ENCODE data around the gene OR14K1.
"Not testable (repeated sequence)": the region's sequence is repeated elsewhere in the genome, so short reads cannot be mapped to it uniquely, and the experiment has no call there.

Gene OR14K1

GRCh38 chr1:247738315-247738714 is at the start of gene OR14K1:
OR14K1 (plus strand) TSS chr1:247738615; CDS start chr1:247738615, 0 bp downstream.
- Histone ChIP-seq H3K9ac (ENCODE audit: low read length) (no peak within 1 kb of the TSS), H3K4me1 (ENCODE audit: control insufficient read depth, low read depth, low read length) (no peaks in the 10 kb centered on the region), H3K9me3 (ENCODE audit: control insufficient read depth, low read depth, low read length) (peaks cover 10% of the 10 kb centered on the region), H3K27ac (ENCODE audit: low read length) (no peak within 1 kb of the TSS), H3K36me3 (ENCODE audit: control insufficient read depth, low read depth, low read length) (no peaks in the 10 kb centered on the region), H3K4me3 (ENCODE audit: low read length) (no peak within 1 kb of the TSS), H3K27me3 (ENCODE audit: control insufficient read depth, insufficient read depth, low read length) (no peaks in the 10 kb centered on the region)

GRCh38 chr1:247701338-247701737 is 37.1 kb upstream of the OR14K1 start:
- H3K9me3 ChIP-seq (ENCODE audit: control insufficient read depth, low read depth, low read length): peaks cover 13% of the 10 kb centered on the region
- no peaks in the 10 kb centered on the region for H3K36me3 ChIP-seq (ENCODE audit: control insufficient read depth, low read depth, low read length)
- no peak overlapping the region for H3K9ac ChIP-seq (ENCODE audit: low read length)
- H3K4me3 ChIP-seq (ENCODE audit: low read length): no peak overlapping the region
- H3K27ac ChIP-seq (ENCODE audit: low read length): no peak overlapping the region
- H3K4me1 ChIP-seq (ENCODE audit: control insufficient read depth, low read depth, low read length): no peaks in the 10 kb centered on the region
- no peaks in the 10 kb centered on the region for H3K27me3 ChIP-seq (ENCODE audit: control insufficient read depth, insufficient read depth, low read length)

GRCh38 chr1:247710681-247711080 is 27.7 kb upstream of the OR14K1 start:
- not testable (repeated sequence) for H3K4me1 ChIP-seq (ENCODE audit: control insufficient read depth, low read depth, low read length); H3K27me3 ChIP-seq (ENCODE audit: control insufficient read depth, insufficient read depth, low read length); H3K4me3 ChIP-seq (ENCODE audit: low read length); H3K9ac ChIP-seq (ENCODE audit: low read length); H3K27ac ChIP-seq (ENCODE audit: low read length); H3K36me3 ChIP-seq (ENCODE audit: control insufficient read depth, low read depth, low read length)
- H3K9me3 ChIP-seq (ENCODE audit: control insufficient read depth, low read depth, low read length): peaks cover 11% of the 10 kb centered on the region

GRCh38 chr1:247713753-247714152 is 24.7 kb upstream of the OR14K1 start:
- Histone ChIP-seq H3K27ac (ENCODE audit: low read length) (no peak overlapping the region), H3K4me3 (ENCODE audit: low read length) (no peak overlapping the region), H3K4me1 (ENCODE audit: control insufficient read depth, low read depth, low read length) (no peaks in the 10 kb centered on the region), H3K9me3 (ENCODE audit: control insufficient read depth, low read depth, low read length) (peaks cover 7% of the 10 kb centered on the region), H3K9ac (ENCODE audit: low read length) (no peak overlapping the region), H3K27me3 (ENCODE audit: control insufficient read depth, insufficient read depth, low read length) (no peaks in the 10 kb centered on the region), H3K36me3 (ENCODE audit: control insufficient read depth, low read depth, low read length) (no peaks in the 10 kb centered on the region)

- Histone ChIP-seq H3K4me1 (ENCODE audit: control insufficient read depth, low read depth, low read length) (no peaks in the 10 kb centered on the region), H3K36me3 (ENCODE audit: control insufficient read depth, low read depth, low read length) (no peaks in the 10 kb centered on the region), H3K27me3 (ENCODE audit: control insufficient read depth, insufficient read depth, low read length) (no peaks in the 10 kb centered on the region), H3K9ac (ENCODE audit: low read length) (no peak within 1 kb of the TSS), H3K4me3 (ENCODE audit: low read length) (no peak within 1 kb of the TSS), H3K9me3 (ENCODE audit: control insufficient read depth, low read depth, low read length) (peaks cover 13% of the 10 kb centered on the region), H3K27ac (ENCODE audit: low read length) (no peak within 1 kb of the TSS)
Measured at GRCh38 chr1:247716546-247716945, 21.9 kb upstream of the OR14K1 start, which contains the start of gene OR6F1. OR6F1 (minus strand) TSS chr1:247716646; CDS start chr1:247712755, 3,891 bp downstream.

- H3K4me3 ChIP-seq (ENCODE audit: low read length): no peak overlapping the region
- H3K27me3 ChIP-seq (ENCODE audit: control insufficient read depth, insufficient read depth, low read length): no peaks in the 10 kb centered on the region
- no peak overlapping the region for H3K27ac ChIP-seq (ENCODE audit: low read length)
- H3K36me3 ChIP-seq (ENCODE audit: control insufficient read depth, low read depth, low read length): no peaks in the 10 kb centered on the region
- H3K4me1 ChIP-seq (ENCODE audit: control insufficient read depth, low read depth, low read length): no peaks in the 10 kb centered on the region
- H3K9ac ChIP-seq (ENCODE audit: low read length): no peak overlapping the region
- H3K9me3 ChIP-seq (ENCODE audit: control insufficient read depth, low read depth, low read length): peaks cover 16% of the 10 kb centered on the region
Measured at GRCh38 chr1:247721222-247721621, 17.2 kb upstream of the OR14K1 start.

- no peak overlapping the region for H3K27ac ChIP-seq (ENCODE audit: low read length)
- no peaks in the 10 kb centered on the region for H3K27me3 ChIP-seq (ENCODE audit: control insufficient read depth, insufficient read depth, low read length)
- peaks cover 4% of the 10 kb centered on the region for H3K9me3 ChIP-seq (ENCODE audit: control insufficient read depth, low read depth, low read length)
- no peak overlapping the region for H3K9ac ChIP-seq (ENCODE audit: low read length)
- H3K4me1 ChIP-seq (ENCODE audit: control insufficient read depth, low read depth, low read length): no peaks in the 10 kb centered on the region
- H3K4me3 ChIP-seq (ENCODE audit: low read length): no peak overlapping the region
- no peaks in the 10 kb centered on the region for H3K36me3 ChIP-seq (ENCODE audit: control insufficient read depth, low read depth, low read length)
Measured at GRCh38 chr1:247740721-247741120, 2.3 kb downstream of the OR14K1 start.

- Histone ChIP-seq H3K4me1 (ENCODE audit: control insufficient read depth, low read depth, low read length) (no peaks in the 10 kb centered on the region), H3K9ac (ENCODE audit: low read length) (no peak overlapping the region), H3K9me3 (ENCODE audit: control insufficient read depth, low read depth, low read length) (peaks cover 5% of the 10 kb centered on the region), H3K4me3 (ENCODE audit: low read length) (no peak overlapping the region), H3K36me3 (ENCODE audit: control insufficient read depth, low read depth, low read length) (no peaks in the 10 kb centered on the region), H3K27ac (ENCODE audit: low read length) (no peak overlapping the region), H3K27me3 (ENCODE audit: control insufficient read depth, insufficient read depth, low read length) (no peaks in the 10 kb centered on the region)
Measured at GRCh38 chr1:247741756-247742155, 3.3 kb downstream of the OR14K1 start.

GRCh38 chr1:247742215-247742760 is 3.9 kb downstream of the OR14K1 start:
- H3K9ac ChIP-seq (ENCODE audit: low read length); H3K4me1 ChIP-seq (ENCODE audit: control insufficient read depth, low read depth, low read length); H3K4me3 ChIP-seq (ENCODE audit: low read length); H3K27me3 ChIP-seq (ENCODE audit: control insufficient read depth, insufficient read depth, low read length); H3K9me3 ChIP-seq (ENCODE audit: control insufficient read depth, low read depth, low read length); H3K36me3 ChIP-seq (ENCODE audit: control insufficient read depth, low read depth, low read length); H3K27ac ChIP-seq (ENCODE audit: low read length): not testable (repeated sequence)

GRCh38 chr1:247746391-247746935 is 8.0 kb downstream of the OR14K1 start:
- Histone ChIP-seq H3K27ac (ENCODE audit: low read length) (no peak overlapping the region), H3K4me3 (ENCODE audit: low read length) (no peak overlapping the region), H3K4me1 (ENCODE audit: control insufficient read depth, low read depth, low read length) (no peaks in the 10 kb centered on the region), H3K27me3 (ENCODE audit: control insufficient read depth, insufficient read depth, low read length) (no peaks in the 10 kb centered on the region), H3K9me3 (ENCODE audit: control insufficient read depth, low read depth, low read length) (peaks cover 16% of the 10 kb centered on the region), H3K36me3 (ENCODE audit: control insufficient read depth, low read depth, low read length) (no peaks in the 10 kb centered on the region), H3K9ac (ENCODE audit: low read length) (no peak overlapping the region)

- Histone ChIP-seq H3K4me1 (ENCODE audit: control insufficient read depth, low read depth, low read length) (no peaks in the 10 kb centered on the region), H3K9ac (ENCODE audit: low read length) (no peak overlapping the region), H3K27me3 (ENCODE audit: control insufficient read depth, insufficient read depth, low read length) (no peaks in the 10 kb centered on the region), H3K27ac (ENCODE audit: low read length) (no peak overlapping the region), H3K36me3 (ENCODE audit: control insufficient read depth, low read depth, low read length) (no peaks in the 10 kb centered on the region), H3K4me3 (ENCODE audit: low read length) (no peak overlapping the region), H3K9me3 (ENCODE audit: control insufficient read depth, low read depth, low read length) (peaks cover 16% of the 10 kb centered on the region)
Measured at GRCh38 chr1:247747616-247748015, 9.2 kb downstream of the OR14K1 start.

- no peak within 1 kb of the TSS for H3K9ac ChIP-seq (ENCODE audit: low read length)
- H3K9me3 ChIP-seq (ENCODE audit: control insufficient read depth, low read depth, low read length): peaks cover 16% of the 10 kb centered on the region
- H3K4me3 ChIP-seq (ENCODE audit: low read length): no peak within 1 kb of the TSS
- H3K36me3 ChIP-seq (ENCODE audit: control insufficient read depth, low read depth, low read length): no peaks in the 10 kb centered on the region
- H3K4me1 ChIP-seq (ENCODE audit: control insufficient read depth, low read depth, low read length): no peaks in the 10 kb centered on the region
- H3K27me3 ChIP-seq (ENCODE audit: control insufficient read depth, insufficient read depth, low read length): no peaks in the 10 kb centered on the region
- H3K27ac ChIP-seq (ENCODE audit: low read length): no peak within 1 kb of the TSS
Measured at GRCh38 chr1:247748041-247748440, 9.6 kb downstream of the OR14K1 start, which contains the start of gene OR14A2. OR14A2 (minus strand) TSS chr1:247748141.

Data from iPS-18a (cell line).